ENCODE measurements around the gene CMPK1.

CMPK1 gene

DNA sequence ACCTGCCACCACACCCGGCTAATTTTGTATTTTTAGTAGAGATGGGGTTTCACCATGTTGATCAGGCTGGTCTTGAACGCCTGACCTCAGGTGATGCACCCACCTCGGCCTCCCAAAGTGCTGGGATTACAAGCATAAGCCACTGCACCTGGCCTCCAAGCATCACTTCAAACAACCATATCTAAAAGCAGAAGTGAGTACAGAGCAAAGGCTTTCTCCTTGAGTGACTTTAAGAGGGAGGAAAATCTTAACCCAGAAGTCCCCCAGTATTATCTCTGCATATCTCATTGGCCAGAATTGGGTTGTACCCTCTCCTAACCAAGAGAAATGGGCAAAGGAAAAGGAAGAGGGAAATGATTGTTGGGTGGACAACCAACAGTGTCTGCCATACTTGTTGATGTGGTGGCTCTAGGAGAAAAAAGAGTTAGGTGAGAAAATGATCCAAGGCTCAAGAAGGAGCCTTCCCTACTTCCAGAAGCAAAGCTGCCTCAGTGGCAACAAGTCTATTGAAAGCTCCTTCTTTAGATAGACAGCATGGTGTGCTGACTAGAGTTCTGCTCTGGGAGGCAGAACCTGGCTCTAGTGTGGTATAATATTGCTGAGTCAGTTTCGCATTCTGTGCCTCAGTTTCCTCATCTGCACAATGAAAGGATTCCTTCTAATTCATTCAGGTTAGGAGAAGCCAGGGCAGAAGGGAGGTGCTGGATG is 65.7 kb downstream of the CMPK1 start:
- no peak for DNase-seq

DNA sequence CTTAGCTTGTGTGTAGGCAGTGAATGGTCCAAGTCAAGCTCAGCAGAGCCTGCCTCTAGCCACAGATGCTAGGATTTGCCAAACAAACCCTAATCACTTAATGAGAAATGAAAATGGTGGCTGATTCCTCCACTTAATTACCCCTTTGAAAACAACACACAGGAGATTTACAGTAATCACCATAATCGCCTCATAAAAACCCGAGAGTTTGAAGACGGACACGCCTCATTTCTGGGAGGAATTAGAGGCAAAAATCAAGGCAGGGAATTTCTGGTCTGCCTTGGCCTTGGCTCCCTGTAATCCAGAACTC is 66.2 kb downstream of the CMPK1 start:
- DNase-seq, result no peak

GRCh38 chr1:47401761-47402160 is 68.2 kb downstream of the CMPK1 start:
- no peak for DNase-seq

DNA sequence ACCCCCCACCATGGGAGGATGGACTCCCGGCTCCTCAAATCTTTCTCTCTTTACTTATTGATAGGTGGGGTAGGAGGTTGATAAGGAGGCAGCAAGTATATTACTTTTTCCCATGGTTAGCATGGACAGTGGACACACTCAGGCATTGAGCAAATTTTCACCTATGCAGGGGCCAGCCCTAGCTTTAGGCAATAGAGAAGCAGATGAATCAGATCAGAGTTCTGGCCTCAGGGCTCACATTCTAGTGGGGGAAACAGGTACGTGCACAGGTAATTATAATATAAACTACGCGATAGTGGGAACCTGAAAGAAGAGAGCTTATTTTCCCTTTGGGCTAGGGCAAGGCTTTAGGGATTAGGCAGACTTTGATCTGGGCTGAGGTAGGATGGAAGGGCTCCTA is 69.0 kb downstream of the CMPK1 start:
- no peak for DNase-seq

DNA sequence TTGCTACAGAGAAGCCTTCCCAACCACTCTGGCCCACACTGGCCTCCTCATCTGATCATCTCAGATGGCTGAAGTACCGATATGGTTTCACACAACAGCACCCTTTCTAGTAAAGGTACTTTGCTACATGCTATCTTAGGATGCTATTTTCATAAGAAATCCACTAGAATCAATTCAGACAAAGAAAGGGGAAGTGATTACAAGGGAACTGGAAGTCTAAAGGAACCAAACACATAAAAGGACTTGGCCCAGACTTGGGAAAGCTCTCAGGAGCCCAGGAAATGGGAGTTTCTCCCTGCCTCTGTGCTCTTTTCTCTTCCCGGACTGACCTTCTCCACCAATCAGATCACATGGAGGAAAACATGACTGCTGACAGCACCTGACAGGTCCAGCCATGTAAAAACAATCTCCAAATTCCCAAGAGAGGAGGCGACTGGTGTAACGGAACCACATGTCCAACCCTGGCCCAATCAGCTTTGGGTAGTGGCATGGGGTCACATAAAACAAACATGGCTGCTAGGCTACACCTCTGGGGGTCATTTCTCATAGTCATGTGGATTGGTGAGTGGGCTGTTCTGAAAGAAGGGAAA is 69.8 kb downstream of the CMPK1 start:
- no peak for DNase-seq

DNA sequence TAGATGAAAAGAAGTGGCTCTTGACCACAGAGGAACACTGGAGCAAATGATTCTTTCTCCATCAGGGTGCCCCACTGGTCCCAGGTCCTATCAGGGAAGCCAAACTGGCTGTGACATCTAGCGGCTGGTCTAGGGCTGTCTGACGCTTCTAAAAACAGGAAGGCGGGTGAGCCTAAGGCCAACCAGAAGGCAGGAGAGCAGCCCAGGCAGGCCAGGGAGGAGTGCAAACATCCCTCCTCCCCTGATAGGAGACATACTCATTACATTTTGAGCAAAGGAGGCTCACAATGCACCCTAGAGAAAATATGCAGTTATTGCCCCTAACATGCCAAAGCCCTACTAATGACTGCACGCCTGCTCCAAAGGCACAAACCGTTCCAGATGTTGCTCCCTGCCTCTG is 72.1 kb downstream of the CMPK1 start:
- DNase-seq, result no peak

GRCh38 chr1:47406966-47407365 is 73.4 kb downstream of the CMPK1 start:
- DNase-seq, result no peak

DNA sequence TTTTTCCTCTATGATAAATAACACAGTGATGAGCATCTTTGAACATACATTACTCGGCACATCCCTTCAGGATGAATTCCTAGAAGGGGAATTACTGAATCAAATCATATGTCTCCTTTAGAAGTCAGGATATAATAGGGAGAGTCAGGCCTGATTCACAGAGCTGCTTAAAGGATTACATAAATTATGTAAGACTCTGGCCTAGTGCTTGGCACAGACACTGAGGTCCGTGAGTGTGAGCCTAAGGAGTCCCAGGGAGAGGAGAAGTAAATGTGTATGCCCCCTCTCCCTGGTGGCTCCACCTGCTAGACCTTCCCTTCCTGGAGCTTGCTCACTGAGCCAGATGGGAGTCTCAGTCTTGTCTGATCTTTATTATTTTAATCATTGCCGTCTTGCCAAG is 73.9 kb downstream of the CMPK1 start:
- DNase-seq, result no peak

DNA sequence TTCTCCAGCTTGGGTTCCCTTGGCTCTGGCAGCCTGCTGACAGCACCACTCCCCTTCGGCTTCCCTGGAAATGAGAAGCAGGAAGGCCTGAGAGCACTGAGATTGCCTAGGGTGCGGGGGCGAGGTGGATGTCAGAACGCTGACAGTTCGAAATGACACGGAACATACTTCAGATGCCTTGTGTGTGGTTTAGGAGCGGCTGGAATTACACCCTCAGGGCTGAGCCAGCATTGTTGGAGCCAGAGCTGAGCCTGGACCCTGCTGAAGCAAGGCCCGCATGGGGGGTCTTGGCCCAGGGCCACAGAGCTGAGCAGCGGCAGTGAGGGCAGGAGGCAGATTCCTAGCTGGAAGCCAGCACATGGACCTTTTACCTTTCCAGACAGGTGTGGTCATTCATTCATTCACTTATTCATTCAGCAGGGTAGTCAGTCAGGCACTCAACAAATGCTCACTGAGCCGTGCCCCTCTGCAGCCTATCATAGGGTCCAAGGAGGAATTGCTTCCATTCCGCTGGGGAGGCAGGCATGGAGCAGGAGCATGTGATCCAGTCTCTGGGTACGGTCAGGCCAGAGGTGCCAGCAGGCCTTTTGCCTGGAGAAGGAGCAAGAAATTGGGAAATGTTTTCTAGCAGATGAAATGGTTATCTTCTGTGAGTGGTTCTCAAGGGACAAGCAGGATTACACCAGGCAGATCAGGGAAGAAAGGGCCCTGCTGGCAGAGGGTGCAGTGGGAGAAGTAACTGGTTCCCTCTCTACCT is 75.9 kb downstream of the CMPK1 start:
- no peak for DNase-seq

DNA sequence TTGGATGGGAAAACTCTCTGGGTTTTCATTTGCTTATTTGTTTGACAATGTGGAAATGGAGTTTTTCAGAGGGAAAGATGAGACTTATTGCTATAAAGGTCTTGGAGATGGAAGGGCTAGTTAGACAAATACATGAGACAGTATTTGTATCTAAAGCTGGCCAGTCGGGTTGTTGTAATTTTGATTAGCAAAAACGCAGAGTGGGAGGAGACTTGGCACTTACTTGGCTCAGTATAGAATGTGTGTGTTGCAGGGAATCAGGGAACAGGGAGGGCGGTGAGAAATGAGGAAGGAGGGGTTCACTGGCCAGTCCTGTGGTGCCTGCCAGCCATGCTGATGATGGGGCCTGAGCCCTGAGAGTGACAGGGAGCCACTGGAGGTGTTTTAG is 76.5 kb downstream of the CMPK1 start:
- no peak for DNase-seq

- no peak for DNase-seq
These were observed 77.8 kb downstream of the CMPK1 start for GRCh38 chr1:47411436-47411835.

- DNase-seq, result no peak
These were observed 78.8 kb downstream of the CMPK1 start for GRCh38 chr1:47412437-47412836.

DNA sequence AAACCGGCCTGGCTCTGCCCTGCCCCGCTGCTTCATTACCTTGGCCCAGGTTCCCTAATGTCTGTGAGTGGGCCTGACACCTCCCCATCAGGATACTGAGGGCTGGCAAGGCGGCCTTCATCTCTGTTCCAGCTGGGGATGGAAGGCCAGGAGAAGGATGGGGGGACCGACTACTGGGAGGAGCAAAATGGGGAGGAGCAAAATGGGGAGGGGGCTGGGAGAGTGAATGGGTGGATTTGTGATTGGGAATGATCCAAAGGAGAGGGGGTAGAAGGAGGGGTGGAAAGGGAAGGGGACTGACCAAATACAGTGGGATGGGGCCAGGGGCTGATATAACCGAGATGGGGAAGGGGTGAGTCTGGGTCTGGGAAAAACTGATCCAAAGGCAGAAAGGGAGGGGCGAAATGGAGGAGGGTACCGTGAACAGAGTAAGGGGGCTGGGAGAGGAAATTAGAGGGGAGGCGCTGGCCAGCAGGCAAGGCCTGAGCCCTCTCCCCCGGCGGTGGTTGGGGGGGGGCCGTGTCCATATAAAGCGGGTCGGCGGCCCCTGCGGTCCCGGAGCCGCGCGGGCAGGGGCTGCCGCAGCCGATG is 82.2 kb downstream of the CMPK1 start, which contains the start of gene FOXE3:
Gene FOXE3 (plus strand): TSS at position 558 of the 591 bp plus-strand sequence. CDS start 31 bp downstream, at position 589.
- DNase-seq, result no peak

DNA sequence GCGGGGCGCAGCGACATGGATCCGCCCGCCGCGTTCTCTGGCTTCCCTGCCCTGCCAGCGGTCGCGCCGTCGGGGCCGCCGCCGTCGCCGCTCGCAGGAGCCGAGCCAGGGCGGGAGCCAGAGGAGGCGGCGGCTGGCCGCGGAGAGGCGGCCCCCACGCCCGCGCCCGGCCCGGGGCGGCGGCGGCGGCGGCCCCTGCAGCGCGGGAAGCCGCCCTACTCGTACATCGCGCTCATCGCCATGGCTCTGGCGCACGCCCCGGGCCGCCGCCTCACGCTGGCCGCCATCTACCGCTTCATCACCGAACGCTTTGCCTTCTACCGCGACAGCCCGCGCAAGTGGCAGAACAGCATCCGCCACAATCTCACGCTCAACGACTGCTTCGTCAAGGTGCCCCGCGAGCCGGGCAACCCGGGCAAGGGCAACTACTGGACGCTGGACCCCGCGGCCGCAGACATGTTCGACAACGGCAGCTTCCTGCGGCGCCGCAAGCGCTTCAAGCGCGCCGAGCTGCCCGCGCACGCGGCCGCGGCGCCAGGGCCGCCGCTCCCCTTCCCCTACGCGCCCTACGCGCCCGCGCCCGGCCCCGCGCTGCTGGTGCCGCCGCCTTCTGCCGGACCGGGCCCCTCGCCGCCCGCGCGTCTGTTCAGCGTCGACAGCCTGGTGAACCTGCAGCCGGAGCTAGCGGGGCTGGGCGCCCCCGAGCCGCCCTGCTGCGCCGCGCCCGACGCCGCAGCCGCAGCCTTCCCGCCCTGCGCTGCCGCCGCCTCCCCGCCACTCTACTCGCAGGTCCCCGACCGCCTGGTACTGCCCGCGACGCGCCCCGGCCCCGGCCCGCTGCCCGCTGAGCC is 83.0 kb downstream of the CMPK1 start:
- no peak for DNase-seq

- no peak for DNase-seq
These were observed 83.8 kb downstream of the CMPK1 start for GRCh38 chr1:47417170-47418044.

- DNase-seq, result no peak
These were observed 84.5 kb downstream of the CMPK1 start for GRCh38 chr1:47418122-47418521.

DNA sequence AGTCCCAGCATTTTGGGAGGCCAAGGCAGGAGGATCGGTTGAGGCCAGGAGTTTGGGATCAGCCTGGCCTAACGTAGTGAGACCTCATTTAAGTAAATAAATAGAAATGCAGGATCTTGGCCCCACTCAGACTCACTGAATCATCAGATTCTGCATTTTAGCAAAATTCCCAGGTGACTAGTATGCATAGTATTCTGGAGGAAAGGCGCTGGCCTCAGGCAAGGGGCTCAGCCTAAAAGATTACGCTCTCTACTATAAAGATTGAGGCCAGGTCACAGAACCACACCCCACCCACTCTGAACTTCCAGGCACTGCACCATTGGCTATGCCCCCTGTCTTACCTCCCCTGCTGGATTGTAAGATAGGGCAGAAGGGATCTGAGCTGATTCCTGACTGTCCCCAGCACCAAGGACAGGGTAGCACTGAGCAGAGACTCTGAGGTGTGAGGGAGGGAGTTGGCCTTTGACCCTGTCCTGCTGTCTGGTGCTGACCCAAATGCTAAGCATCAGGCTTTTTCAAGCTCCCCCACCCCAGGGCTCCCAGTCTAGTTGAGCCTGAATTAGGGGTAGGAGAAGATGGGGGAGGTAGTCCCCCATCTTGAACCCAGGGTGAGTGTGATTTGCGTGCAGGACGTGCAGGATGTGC is 85.2 kb downstream of the CMPK1 start:
- DNase-seq, result no peak

GRCh38 chr1:47420547-47420946 is 87.0 kb downstream of the CMPK1 start:
- DNase-seq, result no peak

DNA sequence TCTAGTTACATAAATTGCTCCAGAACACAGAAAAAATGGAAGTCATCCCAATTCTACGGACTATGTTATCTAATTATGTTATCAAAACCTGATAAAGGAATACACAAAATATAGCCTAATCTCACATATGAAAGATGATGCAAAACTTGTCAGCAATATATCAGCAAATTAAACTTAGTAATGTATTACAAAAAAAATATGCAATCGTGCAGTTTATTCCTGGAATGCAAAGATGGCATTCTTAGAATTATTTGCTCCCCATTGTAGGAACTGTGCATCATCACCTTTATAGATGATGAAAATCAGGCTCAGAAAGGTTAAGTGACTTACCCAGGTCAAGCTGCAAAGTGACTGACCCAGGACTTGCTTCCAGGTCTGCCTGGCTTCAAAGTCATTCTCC is 90.3 kb downstream of the CMPK1 start:
- no peak for DNase-seq

DNA sequence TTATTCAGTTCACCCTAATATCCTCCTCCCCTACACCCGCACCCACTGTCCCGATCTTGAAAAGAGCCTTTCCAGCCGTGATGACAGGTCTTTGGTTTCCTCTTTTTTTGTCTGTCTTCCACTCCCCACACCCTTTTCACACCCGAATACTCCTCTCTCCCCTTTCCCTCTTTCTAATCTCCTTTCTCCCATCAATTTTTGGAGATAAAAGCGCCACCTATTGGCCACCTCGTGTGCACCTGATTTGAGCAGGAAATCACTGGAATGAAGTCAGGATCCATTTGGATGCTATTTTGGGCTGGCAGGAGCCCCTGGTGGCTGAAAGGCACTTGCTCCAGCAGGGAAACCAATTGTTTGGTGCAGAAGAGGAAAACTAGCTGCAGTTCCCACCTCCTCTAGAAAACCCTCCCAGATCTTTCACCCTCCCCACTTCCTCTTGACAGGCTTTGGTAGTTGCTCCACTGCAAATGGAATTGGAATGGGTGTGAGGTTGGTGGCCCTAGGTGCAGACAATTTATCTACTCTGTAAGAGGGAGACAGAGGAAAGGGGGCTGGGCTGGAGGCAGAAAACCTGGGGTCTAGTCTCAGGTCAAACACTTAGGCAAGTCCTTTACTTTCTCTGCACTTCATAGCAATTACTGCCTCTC is 90.9 kb downstream of the CMPK1 start:
- DNase-seq, result no peak
